Measurements from ENCODE around the gene CAMK1D.

DNA sequence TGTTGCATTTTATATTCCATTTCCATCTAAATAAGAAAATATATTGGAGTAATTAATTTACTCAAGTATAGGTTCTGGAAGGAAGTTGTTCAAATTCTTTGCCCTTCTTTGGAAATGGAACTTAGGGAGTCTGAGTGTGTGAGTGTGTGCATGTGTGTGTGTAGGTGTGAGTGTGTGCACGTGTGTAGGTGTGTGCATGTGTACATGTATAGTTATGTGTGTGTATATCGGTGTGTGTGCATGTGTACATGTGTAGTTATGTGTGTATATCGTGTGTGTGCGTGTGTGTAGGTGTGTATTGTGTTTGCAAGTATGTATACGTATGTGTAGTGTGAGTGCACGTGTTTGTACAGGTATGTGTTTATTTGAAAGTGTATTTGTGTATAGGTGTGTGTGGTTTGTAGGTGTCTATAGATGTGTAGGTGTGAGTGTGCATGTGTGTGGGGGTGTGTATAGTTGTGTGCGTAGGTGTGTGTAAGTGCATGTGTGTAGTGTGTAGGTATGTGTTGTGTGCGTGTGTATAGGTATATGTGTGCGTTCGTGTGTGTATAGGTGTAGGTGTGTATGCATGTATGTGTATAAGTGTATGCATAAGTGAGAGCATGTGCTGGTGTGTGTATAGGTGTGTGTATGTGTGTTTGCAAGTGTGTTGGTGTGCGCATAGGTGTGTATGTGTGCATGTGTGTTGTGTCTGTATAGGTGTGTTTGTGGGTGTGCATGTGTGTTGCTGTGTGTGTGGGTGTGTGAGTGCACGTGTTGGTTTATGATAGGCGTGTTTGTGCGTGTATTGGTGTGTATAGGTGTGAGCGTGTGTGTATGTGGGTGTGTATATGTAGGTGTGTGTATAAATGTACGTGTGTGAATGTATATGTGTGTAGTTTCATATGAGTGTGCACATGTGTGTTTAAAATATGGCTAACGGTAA, 266.2 kb downstream of the CAMK1D start:
- TF ChIP-seq, protein P1, sequence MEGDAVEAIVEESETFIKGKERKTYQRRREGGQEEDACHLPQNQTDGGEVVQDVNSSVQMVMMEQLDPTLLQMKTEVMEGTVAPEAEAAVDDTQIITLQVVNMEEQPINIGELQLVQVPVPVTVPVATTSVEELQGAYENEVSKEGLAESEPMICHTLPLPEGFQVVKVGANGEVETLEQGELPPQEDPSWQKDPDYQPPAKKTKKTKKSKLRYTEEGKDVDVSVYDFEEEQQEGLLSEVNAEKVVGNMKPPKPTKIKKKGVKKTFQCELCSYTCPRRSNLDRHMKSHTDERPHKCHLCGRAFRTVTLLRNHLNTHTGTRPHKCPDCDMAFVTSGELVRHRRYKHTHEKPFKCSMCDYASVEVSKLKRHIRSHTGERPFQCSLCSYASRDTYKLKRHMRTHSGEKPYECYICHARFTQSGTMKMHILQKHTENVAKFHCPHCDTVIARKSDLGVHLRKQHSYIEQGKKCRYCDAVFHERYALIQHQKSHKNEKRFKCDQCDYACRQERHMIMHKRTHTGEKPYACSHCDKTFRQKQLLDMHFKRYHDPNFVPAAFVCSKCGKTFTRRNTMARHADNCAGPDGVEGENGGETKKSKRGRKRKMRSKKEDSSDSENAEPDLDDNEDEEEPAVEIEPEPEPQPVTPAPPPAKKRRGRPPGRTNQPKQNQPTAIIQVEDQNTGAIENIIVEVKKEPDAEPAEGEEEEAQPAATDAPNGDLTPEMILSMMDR (conservative IDR thresholded peaks at IDR 0.05) = no peak
- no peak for TF ChIP-seq EZH2 (IDR thresholded peaks at IDR 0.05; ENCODE audit: low read depth)

All from PC-9 (cell line).